ENCODE measurements around the gene CTTNBP2. TPM values are rescaled to one million over a fixed set of nuclear protein-coding genes. Genes with fewer than 3 reads are reported as not detected.

The CTTNBP2 gene
- total and polyA plus RNA-seq, 10 of the 15 experiments (the other 5 are each of a cell fraction or from before 2014, with no cell fraction given), result 0.04 to 0.43 TPM; not detected in 8

GRCh38 chr7:117782761-117783160 lies 90.5 kb downstream of the CTTNBP2 start (continued):
- TF ChIP-seq MXI1 (IDR thresholded peaks at IDR 0.05; ENCODE audit: low read depth, low read length), result no peak
- TF ChIP-seq RUNX3 (IDR thresholded peaks at IDR 0.05; ENCODE audit: low read length), result no peak
- no peak for TF ChIP-seq NRF1 (conservative IDR thresholded peaks at IDR 0.05; ENCODE audit: low read depth, low read length)
- TF ChIP-seq MAX (IDR thresholded peaks at IDR 0.05; ENCODE audit: low read depth, low read length), result no peak
- no peak for TF ChIP-seq BMI1 (IDR thresholded peaks at IDR 0.05; ENCODE audit: borderline replicate concordance)
- TF ChIP-seq ZBTB33 (IDR thresholded peaks at IDR 0.05), result no peak
- TF ChIP-seq ATF2 (IDR thresholded peaks at IDR 0.05; ENCODE audit: low read length), result no peak
- TF ChIP-seq POU2F2 (IDR thresholded peaks at IDR 0.05; ENCODE audit: borderline replicate concordance, low read depth, low read length), result no peak

GRCh38 chr7:117781707-117782106 lies 91.5 kb downstream of the CTTNBP2 start:
- RAD21 ChIA-PET (ENCODE audit: unreplicated experiment), result no interaction called here
- peaks cover 13% of the 10 kb centered on the region for H3K4me1 ChIP-seq (ENCODE audit: control insufficient read depth, insufficient read depth, low read length)
- no peak overlapping the region for H3K4me2 ChIP-seq (ENCODE audit: control insufficient read depth, insufficient read depth)
- no peaks in the 10 kb centered on the region for H3K27me3 ChIP-seq (replicated peaks in 1 of 2; ENCODE audit: control insufficient read depth in 2 of 2, insufficient read depth in 2 of 2, low read length in 1 of 2)
- no peak overlapping the region for H3K27ac ChIP-seq (ENCODE audit: control insufficient read depth, insufficient read depth)
- no peaks in the 10 kb centered on the region for H4K20me1 ChIP-seq (ENCODE audit: control insufficient read depth, insufficient read depth)
- no peak overlapping the region for H2AFZ ChIP-seq (ENCODE audit: control insufficient read depth, low read depth, low read length)
- POLR2A ChIA-PET, result no interaction called here
- H3K4me3 ChIP-seq, result no peak overlapping the region
- FAIRE-seq (no peak), DNase-seq (ENCODE audit: low read depth, low spot score) (no peak), ATAC-seq (no peak)
- no TSS peak for BruUV-seq (replicated peaks)
- CTCF ChIA-PET, result interaction anchor here (1.1 to 1.6 kb wide), 3 partner anchors 22 to 211 kb away, joined by 3 to 5 read pairs (median 4); no protein-coding TSS in a partner anchor
- intact Hi-C loops (cut with micrococcal nuclease; ENCODE audit: unreplicated experiment), result no loop called here
- no peaks in the 10 kb centered on the region for H3K79me2 ChIP-seq (ENCODE audit: control insufficient read depth, insufficient read depth, low read length)
- 80% methylated on average over 1 of the region's 2 CpGs for WGBS (ENCODE audit: insufficient coverage, insufficient replicate concordance, low lambda C conversion rate, missing lambda C conversion rate)
- H3K36me3 ChIP-seq (ENCODE audit: control insufficient read depth in 2 of 2, insufficient read depth in 2 of 2, low read length in 1 of 2), result no peaks in the 10 kb centered on the region
- SMC1A ChIA-PET (ENCODE audit: uncharacterized antibody, unreplicated experiment), result interaction anchor here (1.1 to 2.4 kb wide), 6 partner anchors 11 to 57 kb away, joined by 3 to 8 read pairs (median 4); no protein-coding TSS in a partner anchor
- H3K9ac ChIP-seq (ENCODE audit: control insufficient read depth, insufficient read depth, low read length), result no peak overlapping the region
- H3K9me3 ChIP-seq (replicated peaks; ENCODE audit: control insufficient read depth, insufficient read depth, low read length), result no peaks in the 10 kb centered on the region; the same call in 2 of the 3 replicates
- in situ Hi-C loops (cut with MboI), result no loop called here
- TF ChIP-seq IRF5 (IDR thresholded peaks at IDR 0.05; ENCODE audit: borderline replicate concordance), result no peak
- TF ChIP-seq NR2F1 (conservative IDR thresholded peaks at IDR 0.05), result no peak
- no peak for TF ChIP-seq STAT3 (IDR thresholded peaks at IDR 0.05; ENCODE audit: low read depth, low read length)
- no peak for TF ChIP-seq ELK1 (IDR thresholded peaks at IDR 0.05; ENCODE audit: low read depth, low read length)
- no peak for TF ChIP-seq SUZ12 (IDR thresholded peaks at IDR 0.05; ENCODE audit: unreplicated experiment)
- TF ChIP-seq REST (IDR thresholded peaks at IDR 0.05; ENCODE audit: low read depth, low read length), result no peak
